Measurements from ENCODE around the gene ZNF80.
"Not testable (repeated sequence)": the region's sequence is repeated elsewhere in the genome, so short reads cannot be mapped to it uniquely, and the experiment has no call there.

ZNF80 gene

GRCh38 chr3:114237478-114237877 is at the start of gene ZNF80:
ZNF80 (minus strand) TSS chr3:114237578; CDS start chr3:114237074, 504 bp downstream.
- not testable (repeated sequence) for DNase-seq (ENCODE audit: low read depth in 2 of 2)

- no peak for DNase-seq (ENCODE audit: low read depth in 2 of 2)
Observed at GRCh38 chr3:114286266-114286665, 48.9 kb upstream of the ZNF80 start.

- no peak for DNase-seq (ENCODE audit: low read depth in 2 of 2)
Observed at GRCh38 chr3:114285648-114286230, 48.4 kb upstream of the ZNF80 start.

GRCh38 chr3:114284644-114285043 is 47.3 kb upstream of the ZNF80 start:
- no peak for DNase-seq (ENCODE audit: low read depth in 2 of 2)

GRCh38 chr3:114276856-114277255 is 39.5 kb upstream of the ZNF80 start:
- not testable (repeated sequence) for DNase-seq (ENCODE audit: low read depth in 2 of 2)

GRCh38 chr3:114274929-114275328 is 37.6 kb upstream of the ZNF80 start:
- no peak for DNase-seq (ENCODE audit: low read depth in 2 of 2)

GRCh38 chr3:114272271-114272670 is 34.9 kb upstream of the ZNF80 start:
- DNase-seq (ENCODE audit: low read depth in 2 of 2) = no peak

- DNase-seq (ENCODE audit: low read depth in 2 of 2) = no peak
Observed at GRCh38 chr3:114270019-114270418, 32.6 kb upstream of the ZNF80 start.

GRCh38 chr3:114260152-114260551 is 22.8 kb upstream of the ZNF80 start:
- no peak for DNase-seq (ENCODE audit: low read depth in 2 of 2)

GRCh38 chr3:114259566-114259965 is 22.2 kb upstream of the ZNF80 start:
- no peak for DNase-seq (ENCODE audit: low read depth in 2 of 2)

GRCh38 chr3:114253505-114253904 is 16.1 kb upstream of the ZNF80 start:
- DNase-seq (ENCODE audit: low read depth in 2 of 2) = no peak

- DNase-seq (ENCODE audit: low read depth in 2 of 2) = no peak
Observed at GRCh38 chr3:114252954-114253353, 15.6 kb upstream of the ZNF80 start.

- DNase-seq (ENCODE audit: low read depth in 2 of 2) = no peak
Observed at GRCh38 chr3:114242947-114243346, 5.6 kb upstream of the ZNF80 start.

- DNase-seq (ENCODE audit: low read depth in 2 of 2) = no peak
Observed at GRCh38 chr3:114241262-114241661, 3.9 kb upstream of the ZNF80 start.

- DNase-seq (ENCODE audit: low read depth in 2 of 2) = not testable (repeated sequence)
Observed at GRCh38 chr3:114238146-114238785, 888 bp upstream of the ZNF80 start.

- no peak for DNase-seq (ENCODE audit: low read depth in 2 of 2)
Observed at GRCh38 chr3:114235431-114235830, 1.9 kb downstream of the ZNF80 start.

- DNase-seq (ENCODE audit: low read depth in 2 of 2) = no peak
Observed at GRCh38 chr3:114234745-114235144, 2.6 kb downstream of the ZNF80 start.

GRCh38 chr3:114231616-114232015 is 5.8 kb downstream of the ZNF80 start:
- no peak for DNase-seq (ENCODE audit: low read depth in 2 of 2)

GRCh38 chr3:114227076-114227475 is 10.3 kb downstream of the ZNF80 start:
- no peak for DNase-seq (ENCODE audit: low read depth in 2 of 2)

GRCh38 chr3:114226313-114226712 is 11.1 kb downstream of the ZNF80 start:
- DNase-seq (ENCODE audit: low read depth in 2 of 2) = no peak

GRCh38 chr3:114223143-114223542 is 14.2 kb downstream of the ZNF80 start:
- no peak for DNase-seq (ENCODE audit: low read depth in 2 of 2)

- no peak for DNase-seq (ENCODE audit: low read depth in 2 of 2)
Observed at GRCh38 chr3:114221881-114222264, 15.5 kb downstream of the ZNF80 start.

- no peak for DNase-seq (ENCODE audit: low read depth in 2 of 2)
Observed at GRCh38 chr3:114221165-114221880, 16.1 kb downstream of the ZNF80 start.
